A549 (cell line): ENCODE measurements around the gene SALL1. TPM values are rescaled to one million over a fixed set of nuclear protein-coding genes. Genes with fewer than 3 reads are reported as not detected.

Experiments used
- ATAC-seq, 2 experiments: fragments of 200-7000 bp in 1 of 2; fragments of >200 bp in 1 of 2; cut with Nextera tagmentation in 1 of 2; cut with Tn5 transposase in 1 of 2; 3 replicates each; pipeline versions ENCODE4 v1.8.0 to v1.9.1; 2018 to 2020; ENCODE audit warnings: mild to moderate bottlenecking in 1 of 2, moderate library complexity in 1 of 2
- CTCF ChIA-PET: fragments of 300-600 bp; sonication (Branson Sonifier 250); formaldehyde crosslinking; extraction: SDS; loops from one replicate; lab custom pipeline; 2021; ENCODE audit warnings: antibody characterized with exemption, inconsistent platforms; lab: Yijun Ruan, JAX
- POLR2A ChIA-PET: fragments of 350-600 bp; formaldehyde crosslinking; extraction: SDS; loops from one replicate; lab custom pipeline; 2021; ENCODE audit warnings: antibody characterized with exemption, inconsistent platforms; lab: Yijun Ruan, JAX
- DNase-seq, 2 experiments: peaks; one replicate each; pipeline versions ENCODE4 v3.0.0 to v3.0.0-alpha.2; 2011 to 2016; ENCODE audit warnings: low read depth in 1 of 2, low spot score in 1 of 2
- FAIRE-seq: peaks from 2 replicates; lab custom pipeline; 2011; peaks lifted over from hg19 to GRCh38; lab: Jason Lieb, UNC
- H3K27ac ChIP-seq, 2 experiments: fragments of >200 bp; sonication (Bioruptor Twin); formaldehyde crosslinking; 3 replicates each; pipeline ENCODE4 v1.5.1; 2016 to 2017
- H3K4me1 ChIP-seq: fragments of >200 bp; sonication (Bioruptor Twin); formaldehyde crosslinking; 3 replicates; pipeline ENCODE4 v1.6.1; 2016
- H3K4me2 ChIP-seq: fragments of >200 bp; sonication (Bioruptor Twin); formaldehyde crosslinking; 3 replicates; pipeline ENCODE4 v1.6.1; 2016
- H3K4me3 ChIP-seq: fragments of >200 bp; sonication (Bioruptor Twin); formaldehyde crosslinking; 3 replicates; pipeline ENCODE4 v1.5.1; 2016
- H3K9me3 ChIP-seq: fragments of >200 bp; sonication (Bioruptor Twin); formaldehyde crosslinking; 3 replicates; pipeline ENCODE4 v1.6.1; 2016
- BCL3 ChIP-seq: fragments of >200 bp; sonication (Bioruptor Twin); formaldehyde crosslinking; IDR thresholded peaks from 3 replicates; pipeline ENCODE4 v1.6.1; 2016
- CHD2 ChIP-seq: fragments of 150-350 bp; IDR thresholded peaks from 2 replicates; pipeline ENCODE4 v1.6.1; 2014; ENCODE audit warnings: low read length; ENCODE audit not compliant: partially characterized antibody
- E2F6 ChIP-seq: IDR thresholded peaks from 2 replicates; pipeline ENCODE4 v1.6.1; 2012; ENCODE audit warnings: low read depth, borderline replicate concordance
- EHMT2 ChIP-seq: fragments of 200-600 bp; sonication (generic); IDR thresholded peaks from 2 replicates; pipeline ENCODE4 v1.6.1; 2016; ENCODE audit warnings: antibody characterized with exemption, low read depth, mild to moderate bottlenecking, moderate library complexity
- FOSL2 ChIP-seq, 2 experiments: fragments of 450-650 bp in 1 of 2; fragments of >200 bp in 1 of 2; sonication (Bioruptor Twin) in 1 of 2; formaldehyde crosslinking; IDR thresholded peaks; 2 replicates each; pipeline versions ENCODE4 v1.5.0 to v1.6.1; 2016 to 2020; ENCODE audit warnings: mild to moderate bottlenecking in 1 of 2, moderate library complexity in 1 of 2
- FOXS1 ChIP-seq: fragments of 250-450 bp; sonication (Bioruptor Pico); IDR thresholded peaks from 2 replicates; pipeline ENCODE4 v1.5.0; 2020; ENCODE audit warnings: mild to moderate bottlenecking, moderate library complexity
- GATA3 ChIP-seq: IDR thresholded peaks from 2 replicates; pipeline ENCODE4 v1.6.1; 2012; ENCODE audit warnings: borderline replicate concordance
- HDAC2 ChIP-seq: fragments of 200-600 bp; sonication (generic); IDR thresholded peaks from 2 replicates; pipeline ENCODE4 v1.6.1; 2016
- HEYL ChIP-seq: fragments of 250-450 bp; sonication (Bioruptor Pico); IDR thresholded peaks from 2 replicates; pipeline ENCODE4 v1.8.0; 2021; ENCODE audit warnings: mild to moderate bottlenecking, moderate library complexity
- MAFK ChIP-seq: fragments of 450-650 bp; IDR thresholded peaks from 2 replicates; pipeline ENCODE4 v1.6.1; 2014; ENCODE audit not compliant: partially characterized antibody
- MAZ ChIP-seq: fragments of 150-350 bp; IDR thresholded peaks from 2 replicates; pipeline ENCODE4 v1.6.1; 2014; ENCODE audit warnings: antibody characterized with exemption, low read depth, low read length, borderline replicate concordance
- MYC ChIP-seq: IDR thresholded peaks from 2 replicates; pipeline ENCODE4 v1.6.1; 2012; ENCODE audit warnings: mild to moderate bottlenecking, inconsistent platforms, low read length, improper control_type of control experiment, borderline replicate concordance
- NPAS2 ChIP-seq: fragments of 250-450 bp; sonication (Bioruptor Pico); IDR thresholded peaks from 2 replicates; pipeline ENCODE4 v1.8.0; 2022; ENCODE audit warnings: mild to moderate bottlenecking, moderate library complexity, borderline replicate concordance
- PBX3 ChIP-seq: IDR thresholded peaks from 2 replicates; pipeline ENCODE4 v1.6.1; 2012
- POLR2A ChIP-seq: IDR thresholded peaks from 2 replicates; pipeline ENCODE4 v1.6.1; 2012; ENCODE audit warnings: mild to moderate bottlenecking, low read length
- RCOR1 ChIP-seq: fragments of 150-350 bp; IDR thresholded peaks from 2 replicates; pipeline ENCODE4 v1.6.1; 2014; ENCODE audit warnings: antibody characterized with exemption, low read length, low read depth
- RFX5 ChIP-seq: fragments of 450-650 bp; IDR thresholded peaks from 2 replicates; pipeline ENCODE4 v1.7.1; 2014; ENCODE audit warnings: antibody characterized with exemption, mild to moderate bottlenecking, moderate library complexity
- SMC3 ChIP-seq: fragments of >200 bp; sonication (Bioruptor Twin); formaldehyde crosslinking; IDR thresholded peaks from 3 replicates; pipeline ENCODE4 v1.6.1; 2018; ENCODE audit warnings: inconsistent platforms
- SREBF2 ChIP-seq: fragments of 450-650 bp; IDR thresholded peaks from 2 replicates; pipeline ENCODE4 v1.6.1; 2014; ENCODE audit warnings: mild to moderate bottlenecking, moderate library complexity
- WGBS: methylation state at CpG from one replicate; pipeline ENCODE4 v1.1.6; 2017; ENCODE audit errors: missing lambda C conversion rate; 5-methylcytosine and 5-hydroxymethylcytosine counted together
- polyA plus RNA-seq, 4 experiments: library from polyadenylated mRNA; depleted of rRNA in 3 of 4; stranded (reverse); fragments of >200 nt; fragmentation: RNase III in 1 of 4; extraction: RNeasy Plus Mini Kit Qiagen cat#74134 plus additional on column Dnase treatment in 1 of 4; gene quantifications; 2 replicates in 3 of 4; 3 replicates in 1 of 4; pipeline ENCODE4 v1.2.3, GENCODE V29; 2011 to 2017
- TF ChIP-seq, protein P1 (sequence below): fragments of 200-600 bp; sonication (generic); IDR thresholded peaks from 2 replicates; pipeline ENCODE4 v1.6.1; 2016; ENCODE audit warnings: antibody characterized with exemption, mild to moderate bottlenecking, moderate library complexity
- TF ChIP-seq, protein P2 (sequence below): fragments of 250-450 bp; sonication (Bioruptor Pico); IDR thresholded peaks from 2 replicates; pipeline ENCODE4 v1.5.0; 2020; ENCODE audit warnings: low read depth, mild to moderate bottlenecking, moderate library complexity
- TF ChIP-seq, protein P3 (sequence below): fragments of >200 bp; sonication (Bioruptor Twin); formaldehyde crosslinking; IDR thresholded peaks from 2 replicates; pipeline ENCODE4 v1.6.1; 2016
- TF ChIP-seq, protein P4 (sequence below): fragments of 450-650 bp; IDR thresholded peaks from 2 replicates; pipeline ENCODE4 v1.6.1; 2014; ENCODE audit warnings: antibody characterized with exemption

SALL1 gene
- polyA plus RNA-seq, 2 of the 4 experiments (the other 2 are of a cell fraction) = 0.13 to 0.28 TPM

DNA sequence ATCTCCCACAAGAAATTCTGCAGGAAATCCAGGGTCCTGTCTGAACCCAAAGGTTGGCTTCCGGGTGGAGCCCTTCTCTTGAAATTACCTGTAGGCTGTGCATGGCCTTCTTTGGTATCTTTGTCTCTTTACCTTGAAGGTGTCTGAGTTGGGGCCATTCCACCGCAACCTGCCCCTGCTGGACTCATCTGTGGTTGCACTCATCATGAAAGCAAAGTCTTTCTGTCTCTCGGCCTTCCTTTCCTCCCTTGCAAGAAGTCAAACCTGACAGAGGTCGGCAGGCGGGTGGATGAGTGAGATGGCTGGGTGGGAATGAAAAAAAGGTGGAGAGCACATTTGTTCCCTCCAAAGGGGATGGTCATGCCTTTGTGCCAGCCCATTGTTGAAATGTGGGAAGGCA lies 25.1 kb downstream of the SALL1 start:
- ATAC-seq = no peak; a peak in 1 of 6 replicates
- TF ChIP-seq RFX5 (no peak), EHMT2 (no peak), GATA3 (no peak), SREBF2 (no peak), FOSL2 (IDR thresholded peaks at IDR 0.05) (no peak), FOSL2 (CRISPR knock-in tag; IDR thresholded peaks at IDR 0.05) (no peak), BCL3 (no peak), RCOR1 (no peak), CHD2 (no peak), SMC3 (no peak), HDAC2 (no peak), MYC (no peak), POLR2A (no peak), E2F6 (no peak), HEYL (CRISPR knock-in tag) (no peak), NPAS2 (CRISPR knock-in tag) (no peak), MAZ (no peak), FOXS1 (CRISPR knock-in tag) (no peak)
- TF ChIP-seq, protein P1, sequence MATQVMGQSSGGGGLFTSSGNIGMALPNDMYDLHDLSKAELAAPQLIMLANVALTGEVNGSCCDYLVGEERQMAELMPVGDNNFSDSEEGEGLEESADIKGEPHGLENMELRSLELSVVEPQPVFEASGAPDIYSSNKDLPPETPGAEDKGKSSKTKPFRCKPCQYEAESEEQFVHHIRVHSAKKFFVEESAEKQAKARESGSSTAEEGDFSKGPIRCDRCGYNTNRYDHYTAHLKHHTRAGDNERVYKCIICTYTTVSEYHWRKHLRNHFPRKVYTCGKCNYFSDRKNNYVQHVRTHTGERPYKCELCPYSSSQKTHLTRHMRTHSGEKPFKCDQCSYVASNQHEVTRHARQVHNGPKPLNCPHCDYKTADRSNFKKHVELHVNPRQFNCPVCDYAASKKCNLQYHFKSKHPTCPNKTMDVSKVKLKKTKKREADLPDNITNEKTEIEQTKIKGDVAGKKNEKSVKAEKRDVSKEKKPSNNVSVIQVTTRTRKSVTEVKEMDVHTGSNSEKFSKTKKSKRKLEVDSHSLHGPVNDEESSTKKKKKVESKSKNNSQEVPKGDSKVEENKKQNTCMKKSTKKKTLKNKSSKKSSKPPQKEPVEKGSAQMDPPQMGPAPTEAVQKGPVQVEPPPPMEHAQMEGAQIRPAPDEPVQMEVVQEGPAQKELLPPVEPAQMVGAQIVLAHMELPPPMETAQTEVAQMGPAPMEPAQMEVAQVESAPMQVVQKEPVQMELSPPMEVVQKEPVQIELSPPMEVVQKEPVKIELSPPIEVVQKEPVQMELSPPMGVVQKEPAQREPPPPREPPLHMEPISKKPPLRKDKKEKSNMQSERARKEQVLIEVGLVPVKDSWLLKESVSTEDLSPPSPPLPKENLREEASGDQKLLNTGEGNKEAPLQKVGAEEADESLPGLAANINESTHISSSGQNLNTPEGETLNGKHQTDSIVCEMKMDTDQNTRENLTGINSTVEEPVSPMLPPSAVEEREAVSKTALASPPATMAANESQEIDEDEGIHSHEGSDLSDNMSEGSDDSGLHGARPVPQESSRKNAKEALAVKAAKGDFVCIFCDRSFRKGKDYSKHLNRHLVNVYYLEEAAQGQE = no peak
- TF ChIP-seq, protein P2, sequence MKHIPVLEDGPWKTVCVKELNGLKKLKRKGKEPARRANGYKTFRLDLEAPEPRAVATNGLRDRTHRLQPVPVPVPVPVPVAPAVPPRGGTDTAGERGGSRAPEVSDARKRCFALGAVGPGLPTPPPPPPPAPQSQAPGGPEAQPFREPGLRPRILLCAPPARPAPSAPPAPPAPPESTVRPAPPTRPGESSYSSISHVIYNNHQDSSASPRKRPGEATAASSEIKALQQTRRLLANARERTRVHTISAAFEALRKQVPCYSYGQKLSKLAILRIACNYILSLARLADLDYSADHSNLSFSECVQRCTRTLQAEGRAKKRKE (CRISPR knock-in tag) = no peak
- TF ChIP-seq, protein P3, sequence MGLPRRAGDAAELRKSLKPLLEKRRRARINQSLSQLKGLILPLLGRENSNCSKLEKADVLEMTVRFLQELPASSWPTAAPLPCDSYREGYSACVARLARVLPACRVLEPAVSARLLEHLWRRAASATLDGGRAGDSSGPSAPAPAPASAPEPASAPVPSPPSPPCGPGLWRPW = no peak
- TF ChIP-seq, all 56 proteins: peak for 0
- ChIA-PET POLR2A (no interaction called here), CTCF (interaction anchor here (1.4 kb wide), 1 partner anchor 63 kb away, joined by 3 read pairs; no protein-coding TSS in a partner anchor)
- Histone ChIP-seq H3K27ac (no peak overlapping the region), H3K4me2 (no peak overlapping the region), H3K4me3 (no peak overlapping the region), H3K9me3 (no peaks in the 10 kb centered on the region), H3K4me1 (no peaks in the 10 kb centered on the region)
- DNase-seq (no peak), FAIRE-seq (no peak)
- 13% methylated on average over 5 of the region's 5 CpGs for WGBS

- no peak for DNase-seq
- no peak for FAIRE-seq
- ChIA-PET CTCF (interaction anchor here (0.5 kb wide), 1 partner anchor 33 kb away, joined by 3 read pairs; no protein-coding TSS in a partner anchor), POLR2A (no interaction called here)
- H3K4me2 ChIP-seq = no peak overlapping the region
- TF ChIP-seq MAFK = no peak
- TF ChIP-seq PBX3 = no peak
- TF ChIP-seq, protein P4, sequence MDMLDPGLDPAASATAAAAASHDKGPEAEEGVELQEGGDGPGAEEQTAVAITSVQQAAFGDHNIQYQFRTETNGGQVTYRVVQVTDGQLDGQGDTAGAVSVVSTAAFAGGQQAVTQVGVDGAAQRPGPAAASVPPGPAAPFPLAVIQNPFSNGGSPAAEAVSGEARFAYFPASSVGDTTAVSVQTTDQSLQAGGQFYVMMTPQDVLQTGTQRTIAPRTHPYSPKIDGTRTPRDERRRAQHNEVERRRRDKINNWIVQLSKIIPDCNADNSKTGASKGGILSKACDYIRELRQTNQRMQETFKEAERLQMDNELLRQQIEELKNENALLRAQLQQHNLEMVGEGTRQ = no peak
- no peak for ATAC-seq
- H3K4me3 ChIP-seq = no peak overlapping the region
- no peaks in the 10 kb centered on the region for H3K9me3 ChIP-seq
- 24% methylated on average over 3 of the region's 3 CpGs for WGBS
- H3K27ac ChIP-seq = no peak overlapping the region
- no peaks in the 10 kb centered on the region for H3K4me1 ChIP-seq
Measured at GRCh38 chr16:51124896-51125295, 26.2 kb downstream of the SALL1 start.
